KMS-11 (cell line): ENCODE results near the gene METTL13.

Source experiments
- H2AFZ ChIP-seq: fragments of 200-600 bp; sonication (generic); 2 replicates; pipeline ENCODE4 v1.6.1; 2016; ENCODE audit warnings: antibody characterized with exemption, mixed run types, low read depth
- H3K27ac ChIP-seq: fragments of 200-600 bp; sonication (generic); 2 replicates; pipeline ENCODE4 v1.6.1; 2016; ENCODE audit warnings: mild to moderate bottlenecking, mixed run types
- H3K27me3 ChIP-seq: fragments of 200-600 bp; sonication (generic); 2 replicates; pipeline ENCODE4 v1.6.1; 2017; ENCODE audit warnings: mild to moderate bottlenecking, low read depth, mixed run types, moderate library complexity; ENCODE audit not compliant: insufficient read depth
- H3K36me3 ChIP-seq: fragments of 200-600 bp; sonication (generic); 2 replicates; pipeline ENCODE4 v1.6.1; 2017; ENCODE audit warnings: mild to moderate bottlenecking, mixed run types; ENCODE audit not compliant: insufficient read depth
- H3K4me1 ChIP-seq: fragments of 200-600 bp; sonication (generic); 2 replicates; pipeline ENCODE4 v1.6.1; 2016; ENCODE audit warnings: mild to moderate bottlenecking, low read depth, mixed run types; ENCODE audit not compliant: poor library complexity, severe bottlenecking
- H3K4me2 ChIP-seq: fragments of 200-600 bp; sonication (generic); 2 replicates; pipeline ENCODE4 v1.7.0; 2016; ENCODE audit warnings: mild to moderate bottlenecking, mixed run types
- H3K4me3 ChIP-seq: fragments of 200-600 bp; sonication (generic); IDR thresholded peaks from 2 replicates; pipeline ENCODE4 v1.6.1; 2017; ENCODE audit warnings: low read depth, low read length, mixed read lengths; ENCODE audit not compliant: insufficient read depth
- H3K79me2 ChIP-seq: fragments of 200-600 bp; sonication (generic); 2 replicates; pipeline ENCODE4 v1.6.1; 2016; ENCODE audit warnings: low read depth, mixed run types; ENCODE audit not compliant: insufficient read depth
- H3K9ac ChIP-seq: fragments of 200-600 bp; sonication (generic); 2 replicates; pipeline ENCODE4 v1.6.1; 2016; ENCODE audit warnings: mild to moderate bottlenecking, mixed run types
- H4K20me1 ChIP-seq: fragments of 200-600 bp; sonication (generic); 2 replicates; pipeline ENCODE4 v1.6.1; 2016; ENCODE audit warnings: mild to moderate bottlenecking, mixed run types; ENCODE audit not compliant: insufficient read depth
- CTCF ChIP-seq: fragments of 200-600 bp; sonication (generic); conservative IDR thresholded peaks from 2 replicates; pipeline ENCODE4 v1.6.1; 2017; ENCODE audit warnings: low read depth, mild to moderate bottlenecking, antibody characterized with exemption, low read length, moderate library complexity, mixed read lengths

METTL13 gene

GRCh38 chr1:171781176-171781875, at the start of gene METTL13:
Gene METTL13, plus strand, starts transcription at chr1:171781660. Its CDS starts 308 bp downstream, at chr1:171781968.
- H2AFZ ChIP-seq, result peak within 1 kb of the TSS; percentile 95
- no peaks in the 10 kb centered on the region for H3K79me2 ChIP-seq
- no peak for TF ChIP-seq CTCF
- peak within 1 kb of the TSS; percentile 71 for H3K27ac ChIP-seq
- H3K27me3 ChIP-seq, result no peaks in the 10 kb centered on the region
- peaks cover 30% of the 10 kb centered on the region for H3K4me1 ChIP-seq
- peak within 1 kb of the TSS; percentile 97 for H3K4me3 ChIP-seq
- H3K9ac ChIP-seq, result peak within 1 kb of the TSS; percentile 49; the same call in 1 of the 2 replicates
- H3K36me3 ChIP-seq, result no peaks in the 10 kb centered on the region
- H4K20me1 ChIP-seq, result no peaks in the 10 kb centered on the region
- peak within 1 kb of the TSS; percentile 69 for H3K4me2 ChIP-seq

- no peak overlapping the region for H3K4me2 ChIP-seq
- no peak overlapping the region for H3K27ac ChIP-seq
- H3K36me3 ChIP-seq, result no peaks in the 10 kb centered on the region
- no peak overlapping the region for H2AFZ ChIP-seq
- no peaks in the 10 kb centered on the region for H3K27me3 ChIP-seq
- H3K79me2 ChIP-seq, result 0 out of 2 replicates have a peak, but pooled peaks cover 5% of the 10 kb centered on the region
- H3K4me3 ChIP-seq, result no peak overlapping the region
- no peak for TF ChIP-seq CTCF
- peaks cover 5% of the 10 kb centered on the region for H3K4me1 ChIP-seq
- no peaks in the 10 kb centered on the region for H4K20me1 ChIP-seq
- no peak overlapping the region for H3K9ac ChIP-seq
Measured at GRCh38 chr1:171736196-171736595, 45.3 kb upstream of the METTL13 start.

GRCh38 chr1:171738911-171739310, 42.5 kb upstream of the METTL13 start:
- Histone ChIP-seq H3K36me3 (no peaks in the 10 kb centered on the region), H3K79me2 (0 out of 2 replicates have a peak, but pooled peaks cover 5% of the 10 kb centered on the region), H3K4me2 (no peak overlapping the region), H4K20me1 (no peaks in the 10 kb centered on the region), H3K9ac (no peak overlapping the region), H3K27me3 (no peaks in the 10 kb centered on the region), H2AFZ (no peak overlapping the region), H3K27ac (no peak overlapping the region), H3K4me3 (no peak overlapping the region), H3K4me1 (peaks cover 16% of the 10 kb centered on the region)
- no peak for TF ChIP-seq CTCF

- H3K4me1 ChIP-seq, result peaks cover 16% of the 10 kb centered on the region
- H2AFZ ChIP-seq, result no peak overlapping the region
- H3K9ac ChIP-seq, result no peak overlapping the region
- no peaks in the 10 kb centered on the region for H4K20me1 ChIP-seq
- no peak for TF ChIP-seq CTCF
- H3K27ac ChIP-seq, result no peak overlapping the region
- H3K4me2 ChIP-seq, result no peak overlapping the region
- no peaks in the 10 kb centered on the region for H3K27me3 ChIP-seq
- no peak overlapping the region for H3K4me3 ChIP-seq
- H3K36me3 ChIP-seq, result no peaks in the 10 kb centered on the region
- 0 out of 2 replicates have a peak, but pooled peaks cover 5% of the 10 kb centered on the region for H3K79me2 ChIP-seq
Measured at GRCh38 chr1:171739656-171740055, 41.8 kb upstream of the METTL13 start.
